Trophoblast cell (in vitro differentiated cells and primary cell): Measurements from ENCODE around the gene RLF.

Experiments used
- DNase-seq, 2 donors: peaks; one replicate each; pipeline ENCODE4 v3.0.0-alpha.2; 2016
- H2AFZ ChIP-seq: 2 replicates; pipeline ENCODE4 v1.6.1; 2013; ENCODE audit warnings: low read length, moderate library complexity, mild to moderate bottlenecking; ENCODE audit not compliant: insufficient read depth, poor library complexity
- H2AK5ac ChIP-seq: 2 replicates; pipeline ENCODE4 v1.6.1; 2013; ENCODE audit warnings: mild to moderate bottlenecking, low read length
- H2BK120ac ChIP-seq: 2 replicates; pipeline ENCODE4 v1.6.1; 2013; ENCODE audit warnings: low read length, mild to moderate bottlenecking, moderate library complexity; ENCODE audit not compliant: insufficient read depth, poor library complexity
- H2BK12ac ChIP-seq: 2 replicates; pipeline ENCODE4 v1.6.1; 2013; ENCODE audit warnings: mild to moderate bottlenecking, low read length, moderate library complexity
- H2BK5ac ChIP-seq: 2 replicates; pipeline ENCODE4 v1.6.1; 2013; ENCODE audit warnings: low read length, low read depth, moderate library complexity, mild to moderate bottlenecking; ENCODE audit not compliant: poor library complexity
- H3K14ac ChIP-seq: 2 replicates; pipeline ENCODE4 v1.6.1; 2013; ENCODE audit warnings: mild to moderate bottlenecking, low read length
- H3K18ac ChIP-seq: 2 replicates; pipeline ENCODE4 v1.6.1; 2013; ENCODE audit warnings: mild to moderate bottlenecking, low read length
- H3K23ac ChIP-seq: 2 replicates; pipeline ENCODE4 v1.6.1; 2013; ENCODE audit warnings: low read length
- H3K27ac ChIP-seq: 2 replicates; pipeline ENCODE4 v1.5.1; 2013; ENCODE audit warnings: low read depth, mild to moderate bottlenecking, inconsistent platforms, low read length, moderate library complexity
- H3K27me3 ChIP-seq: 2 replicates; pipeline ENCODE4 v1.6.1; 2013; ENCODE audit warnings: inconsistent platforms, mild to moderate bottlenecking, low read length, moderate library complexity; ENCODE audit not compliant: insufficient read depth
- H3K36me3 ChIP-seq, 2 experiments: 1 replicate in 1 of 2; 2 replicates in 1 of 2; pipeline ENCODE4 v1.6.1; 2013; ENCODE audit warnings: low read length in 2 of 2, mild to moderate bottlenecking in 2 of 2, moderate library complexity in 1 of 2; ENCODE audit not compliant: insufficient read depth in 2 of 2, control insufficient read depth in 1 of 2
- H3K4ac ChIP-seq: 2 replicates; pipeline ENCODE4 v1.6.1; 2013; ENCODE audit warnings: low read depth, mild to moderate bottlenecking, low read length, moderate library complexity
- H3K4me1 ChIP-seq, 2 experiments: 1 replicate in 1 of 2; 2 replicates in 1 of 2; pipeline ENCODE4 v1.6.1; 2013; ENCODE audit warnings: low read length in 2 of 2, mild to moderate bottlenecking in 2 of 2, moderate library complexity in 1 of 2; ENCODE audit not compliant: insufficient read depth in 2 of 2, control insufficient read depth in 1 of 2
- H3K4me2 ChIP-seq: 2 replicates; pipeline ENCODE4 v1.6.1; 2013; ENCODE audit warnings: inconsistent platforms, mild to moderate bottlenecking, low read length, moderate library complexity
- H3K4me3 ChIP-seq: 2 replicates; pipeline ENCODE4 v1.5.1; 2013; ENCODE audit warnings: mild to moderate bottlenecking, low read depth, low read length, inconsistent platforms
- H3K79me1 ChIP-seq: one replicate; pipeline ENCODE4 v1.6.1; 2013; ENCODE audit warnings: low read length
- H3K79me2 ChIP-seq: 2 replicates; pipeline ENCODE4 v1.6.1; 2013; ENCODE audit warnings: low read length, mild to moderate bottlenecking; ENCODE audit not compliant: control insufficient read depth, insufficient read depth, poor library complexity
- H3K9ac ChIP-seq: 2 replicates; pipeline ENCODE4 v1.6.1; 2013; ENCODE audit warnings: mild to moderate bottlenecking, low read length
- H3K9me3 ChIP-seq: 2 replicates; pipeline ENCODE4 v1.6.1; 2013; ENCODE audit warnings: low read depth, mild to moderate bottlenecking, control low read depth, inconsistent platforms, low read length; ENCODE audit not compliant: insufficient read depth
- H4K12ac ChIP-seq: 2 replicates; pipeline ENCODE4 v1.6.1; 2013; ENCODE audit warnings: low read depth, mild to moderate bottlenecking, low read length, moderate library complexity
- H4K8ac ChIP-seq: 2 replicates; pipeline ENCODE4 v1.6.1; 2013; ENCODE audit warnings: low read depth, mild to moderate bottlenecking, low read length, moderate library complexity
- H4K91ac ChIP-seq: one replicate; pipeline ENCODE4 v1.6.1; 2013; ENCODE audit warnings: low read depth, mild to moderate bottlenecking, low read length, moderate library complexity
- WGBS: extraction: QIAGEN DNeasy Blood & Tissue Kit; methylation state at CpG from one replicate; pipeline ENCODE4 v1.1.7; 2013; ENCODE audit warnings: missing lambda C conversion rate; ENCODE audit not compliant: insufficient read length, insufficient coverage; ENCODE audit errors: extremely low coverage; 5-methylcytosine and 5-hydroxymethylcytosine counted together

The RLF gene

DNA sequence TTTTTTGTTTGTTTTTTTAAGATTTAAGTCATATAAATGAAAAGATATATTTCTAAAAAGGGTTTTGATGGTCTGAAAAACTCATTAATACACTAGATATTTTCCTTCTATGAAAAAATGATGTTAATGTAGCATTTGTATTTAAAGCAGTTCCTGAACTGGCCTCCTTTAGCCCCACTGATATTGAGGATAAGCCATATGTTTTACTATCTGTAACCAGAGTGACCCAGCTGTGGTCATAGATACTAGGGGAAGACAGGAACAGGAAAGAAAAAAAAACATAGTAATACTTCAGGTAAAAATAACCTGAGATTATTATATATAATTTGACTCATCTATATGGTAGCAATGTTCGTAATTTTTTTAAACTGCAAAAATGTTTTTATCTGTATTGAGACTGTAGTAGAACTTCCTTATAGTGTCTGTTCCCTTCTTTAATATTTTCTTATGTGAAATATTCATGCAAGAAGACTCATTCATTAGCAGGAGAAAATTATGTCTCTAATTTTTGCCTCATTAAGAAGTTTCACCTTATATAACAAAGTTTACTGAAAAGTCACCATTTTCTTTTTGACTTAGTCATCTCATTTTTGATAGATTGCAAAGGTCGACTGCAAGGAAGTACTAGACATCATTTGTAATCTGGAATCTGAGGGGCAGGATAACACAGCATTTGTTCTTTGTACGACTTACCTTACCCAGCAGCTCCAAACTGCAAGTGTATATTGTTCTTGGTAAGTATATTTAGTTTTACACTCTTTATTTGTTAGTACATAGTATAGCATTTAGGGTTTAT is 61.0 kb downstream of the RLF start:
- no peak overlapping the region for H3K18ac ChIP-seq

DNA sequence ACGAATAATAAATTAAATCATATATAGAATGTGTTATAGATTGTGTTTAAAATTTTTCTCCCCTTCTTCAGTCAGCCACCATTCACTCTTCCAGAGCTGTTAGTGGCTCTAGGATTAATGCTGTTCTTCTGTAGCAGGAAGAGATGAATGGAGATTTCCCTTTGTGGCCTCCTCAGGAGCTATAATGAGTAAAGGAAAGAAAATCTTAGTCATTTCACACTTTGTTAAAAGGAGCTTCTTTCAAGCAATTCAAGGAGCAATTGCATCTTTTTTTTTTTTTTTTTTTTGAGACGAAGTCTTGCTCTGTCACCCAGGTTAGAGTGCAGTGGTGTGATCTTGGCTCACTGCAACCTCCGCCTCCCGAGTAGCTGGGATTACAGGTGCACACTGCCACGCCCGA is 62.9 kb downstream of the RLF start:
- Histone ChIP-seq H3K4me3 (no peak overlapping the region), H3K14ac (no peak overlapping the region), H3K9me3 (no peaks in the 10 kb centered on the region), H2BK120ac (no peak overlapping the region), H3K23ac (no peak overlapping the region), H2AFZ (no peak overlapping the region), H3K79me2 (no peaks in the 10 kb centered on the region), H4K91ac (no peak overlapping the region), H4K12ac (no peak overlapping the region), H4K8ac (no peak overlapping the region), H3K27me3 (no peaks in the 10 kb centered on the region), H2BK12ac (no peak overlapping the region), H3K36me3 (peaks cover 0 to 6% of the 10 kb centered on the region in 2 experiments), H2AK5ac (no peak overlapping the region), H2BK5ac (no peak overlapping the region), H3K18ac (no peak overlapping the region), H3K79me1 (no peaks in the 10 kb centered on the region), H3K27ac (no peak overlapping the region), H3K9ac (no peak overlapping the region), H3K4ac (no peak overlapping the region), H3K4me1 (no peaks in the 10 kb centered on the region), H3K4me2 (no peak overlapping the region)
- no peak for DNase-seq
- WGBS: no CpG with 5 or more reads among the region's 6 CpGs

More for the DNA sequence above, 61.0 kb downstream of the RLF start:
- no peak overlapping the region for H3K14ac ChIP-seq
- H4K8ac ChIP-seq: no peak overlapping the region
- no peak overlapping the region for H2AFZ ChIP-seq
- H3K36me3 ChIP-seq: peaks cover 1 to 2% of the 10 kb centered on the region in 2 experiments
- no peak overlapping the region for H4K91ac ChIP-seq
- H2BK5ac ChIP-seq: no peak overlapping the region
- no peak overlapping the region for H3K23ac ChIP-seq
- no peak overlapping the region for H2BK120ac ChIP-seq
- no peaks in the 10 kb centered on the region for H3K27me3 ChIP-seq
- H3K4me1 ChIP-seq: no peaks in the 10 kb centered on the region
- no peaks in the 10 kb centered on the region for H3K79me2 ChIP-seq
- no peak overlapping the region for H4K12ac ChIP-seq
- no peak overlapping the region for H2AK5ac ChIP-seq
- no peak overlapping the region for H3K9ac ChIP-seq
- no peak overlapping the region for H3K4me3 ChIP-seq
- no peak overlapping the region for H3K27ac ChIP-seq
- H2BK12ac ChIP-seq: no peak overlapping the region
- WGBS: no CpG with 5 or more reads among the region's 3 CpGs
- no peaks in the 10 kb centered on the region for H3K79me1 ChIP-seq
- no peak overlapping the region for H3K4me2 ChIP-seq
- H3K9me3 ChIP-seq: no peaks in the 10 kb centered on the region
- H3K4ac ChIP-seq: no peak overlapping the region
- no peak for DNase-seq

DNA sequence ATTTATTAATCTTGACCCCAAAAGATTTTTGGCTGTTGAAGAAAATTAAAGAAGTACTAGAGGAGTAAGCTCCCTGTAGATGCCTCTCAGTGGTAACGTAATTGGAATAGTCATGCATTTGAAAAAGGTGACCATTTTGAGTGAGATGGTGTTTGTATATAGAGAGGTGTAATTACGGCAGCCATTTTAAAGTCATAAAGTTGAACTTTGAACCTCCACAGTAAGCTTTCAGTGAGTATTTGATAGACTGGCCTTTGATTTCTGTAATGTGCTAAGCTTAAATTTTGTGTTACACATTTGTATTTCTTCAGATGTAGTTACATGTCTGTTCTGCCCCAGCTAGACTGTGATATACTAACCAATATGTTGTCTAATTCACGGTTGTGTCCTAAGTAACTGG is 65.0 kb downstream of the RLF start:
- H3K4ac ChIP-seq: no peak overlapping the region
- WGBS: no CpG with 5 or more reads among the region's 3 CpGs
- no peak overlapping the region for H3K27ac ChIP-seq
- no peak for DNase-seq
- H2AFZ ChIP-seq: no peak overlapping the region
- H4K8ac ChIP-seq: no peak overlapping the region
- H2BK12ac ChIP-seq: no peak overlapping the region
- no peak overlapping the region for H3K4me3 ChIP-seq
- no peak overlapping the region for H2BK5ac ChIP-seq
- no peak overlapping the region for H3K23ac ChIP-seq
- H3K14ac ChIP-seq: no peak overlapping the region
- H3K79me2 ChIP-seq: no peaks in the 10 kb centered on the region
- H2BK120ac ChIP-seq: no peak overlapping the region
- H3K79me1 ChIP-seq: no peaks in the 10 kb centered on the region
- no peak overlapping the region for H3K18ac ChIP-seq
- no peak overlapping the region for H2AK5ac ChIP-seq
- H3K4me2 ChIP-seq: no peak overlapping the region
- no peak overlapping the region for H4K12ac ChIP-seq
- no peaks in the 10 kb centered on the region for H3K4me1 ChIP-seq
- peaks cover 2 to 10% of the 10 kb centered on the region in 2 experiments for H3K36me3 ChIP-seq
- H3K9me3 ChIP-seq: no peaks in the 10 kb centered on the region
- no peak overlapping the region for H4K91ac ChIP-seq
- no peaks in the 10 kb centered on the region for H3K27me3 ChIP-seq
- no peak overlapping the region for H3K9ac ChIP-seq

DNA sequence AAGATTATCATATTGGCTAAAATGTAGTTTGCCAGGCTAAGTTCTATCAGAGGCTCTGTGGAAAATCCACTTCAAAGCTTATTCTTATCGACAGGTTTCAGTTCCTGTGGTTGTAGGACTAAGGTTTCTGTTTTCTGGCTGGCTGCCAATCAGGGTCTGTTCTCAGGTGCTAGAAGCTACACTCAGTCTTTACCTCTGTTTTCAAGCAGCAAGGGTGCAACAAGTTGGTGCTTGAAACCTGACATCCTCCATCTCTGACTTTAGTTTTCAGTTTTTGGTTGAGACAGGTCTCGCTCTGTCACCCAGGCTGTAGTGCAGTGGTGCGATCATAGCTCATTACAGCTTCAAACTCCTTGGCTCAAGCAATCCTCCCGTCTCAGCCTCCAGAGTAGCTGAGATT is 71.3 kb downstream of the RLF start:
- no CpG with 5 or more reads among the region's 4 CpGs for WGBS
- Histone ChIP-seq H4K12ac (no peak overlapping the region), H2BK5ac (no peak overlapping the region), H4K91ac (no peak overlapping the region), H4K8ac (no peak overlapping the region), H3K36me3 (peaks cover 17 to 18% of the 10 kb centered on the region in 2 experiments), H3K9me3 (no peaks in the 10 kb centered on the region), H3K9ac (no peak overlapping the region), H3K14ac (no peak overlapping the region), H2AK5ac (no peak overlapping the region), H3K23ac (no peak overlapping the region), H3K27ac (no peak overlapping the region), H3K4ac (no peak overlapping the region), H3K79me2 (no peaks in the 10 kb centered on the region), H3K4me1 (no peaks in the 10 kb centered on the region), H3K18ac (no peak overlapping the region), H2AFZ (no peak overlapping the region), H2BK120ac (no peak overlapping the region), H2BK12ac (no peak overlapping the region), H3K79me1 (no peaks in the 10 kb centered on the region), H3K4me3 (no peak overlapping the region), H3K4me2 (no peak overlapping the region), H3K27me3 (no peaks in the 10 kb centered on the region)
- DNase-seq: no peak
